CD14-positive monocyte (primary cell): ENCODE measurements around the gene KRTAP10-5. TPM values are rescaled to one million over a fixed set of nuclear protein-coding genes. Genes with fewer than 3 reads are reported as not detected.
A peak's percentile ranks its signal among the peaks of the same experiment; 100 is the strongest.
"Not testable (repeated sequence)": the region's sequence is repeated elsewhere in the genome, so short reads cannot be mapped to it uniquely, and the experiment has no call there.

Experiments
- DNase-seq, 3 donors: peaks; one replicate each; pipeline ENCODE4 v3.0.0-alpha.2; 2011 to 2022
- H2AFZ ChIP-seq: 2 replicates; pipeline ENCODE4 v1.6.0; 2012; ENCODE audit warnings: mild to moderate bottlenecking, low read depth, low read length, inconsistent platforms; ENCODE audit not compliant: insufficient read depth, poor library complexity, severe bottlenecking
- H3K27ac ChIP-seq, 2 donors: 1 replicate in 1 of 2; 2 replicates in 1 of 2; pipeline ENCODE4 v1.5.1; 2012 to 2013; ENCODE audit warnings: low read length in 2 of 2, control low read depth in 1 of 2, inconsistent platforms in 1 of 2, low read depth in 1 of 2, mild to moderate bottlenecking in 1 of 2
- H3K27me3 ChIP-seq, 2 donors: one replicate each; pipeline versions ENCODE4 v1.6.0 to v1.6.1; 2011 to 2013; ENCODE audit warnings: low read length in 2 of 2; ENCODE audit not compliant: control insufficient read depth in 2 of 2, insufficient read depth in 2 of 2
- H3K36me3 ChIP-seq, 2 donors: replicated peaks in 1 of 2; 1 replicate in 1 of 2; 2 replicates in 1 of 2; pipeline versions ENCODE4 v1.5.1 to v1.6.1; 2012 to 2013; ENCODE audit warnings: low read length in 2 of 2, control low read depth in 1 of 2, inconsistent platforms in 1 of 2, mild to moderate bottlenecking in 1 of 2; ENCODE audit not compliant: insufficient read depth in 2 of 2, control insufficient read depth in 1 of 2
- H3K4me1 ChIP-seq, 2 donors: 1 replicate in 1 of 2; 2 replicates in 1 of 2; pipeline versions ENCODE4 v1.5.1 to v1.6.1; 2012 to 2013; ENCODE audit warnings: low read length in 2 of 2, control low read depth in 1 of 2, inconsistent platforms in 1 of 2, mild to moderate bottlenecking in 1 of 2, moderate library complexity in 1 of 2; ENCODE audit not compliant: insufficient read depth in 2 of 2, control insufficient read depth in 1 of 2
- H3K4me2 ChIP-seq: replicated peaks from 2 replicates; pipeline ENCODE3; 2012; ENCODE audit warnings: low read length, moderate library complexity, mild to moderate bottlenecking; ENCODE audit not compliant: poor library complexity, severe bottlenecking; ENCODE audit errors: extremely low read depth
- H3K4me3 ChIP-seq, 3 experiments: fragments of 200-600 bp in 1 of 3; sonication (generic) in 1 of 3; replicated peaks in 1 of 3; 1 replicate in 2 of 3; 2 replicates in 1 of 3; pipeline ENCODE4 v1.5.1; 2011 to 2013; ENCODE audit warnings: low read length in 3 of 3, mild to moderate bottlenecking in 3 of 3, control low read depth in 2 of 3, low read depth in 2 of 3, inconsistent platforms in 1 of 3, moderate library complexity in 1 of 3
- H3K79me2 ChIP-seq: 2 replicates; pipeline ENCODE4 v1.6.0; 2012; ENCODE audit warnings: mild to moderate bottlenecking, control low read depth, inconsistent platforms, low read length, moderate library complexity; ENCODE audit not compliant: insufficient read depth
- H3K9ac ChIP-seq: 2 replicates; pipeline ENCODE4 v1.6.0; 2017; ENCODE audit warnings: low read length, mild to moderate bottlenecking; ENCODE audit not compliant: insufficient read depth, poor library complexity, severe bottlenecking
- H3K9me3 ChIP-seq, 2 donors: replicated peaks in 1 of 2; 1 replicate in 1 of 2; 2 replicates in 1 of 2; pipeline versions ENCODE4 v1.5.1 to v1.6.1; 2012 to 2013; ENCODE audit warnings: low read length in 2 of 2, control low read depth in 1 of 2; ENCODE audit not compliant: control insufficient read depth in 1 of 2, insufficient read depth in 1 of 2
- H4K20me1 ChIP-seq: 2 replicates; pipeline ENCODE4 v1.6.0; 2012; ENCODE audit warnings: mild to moderate bottlenecking, low read length, control low read depth, moderate library complexity; ENCODE audit not compliant: insufficient read depth
- H3K27ac Mint-ChIP-seq, 7 donors: one replicate each; pipeline ENCODE4 v1.8.0; 2020; ENCODE audit warnings: mild to moderate bottlenecking in 7 of 7, mixed read lengths in 7 of 7, moderate library complexity in 6 of 7, inconsistent platforms in 2 of 7
- H3K27me3 Mint-ChIP-seq, 3 donors: one replicate each; pipeline ENCODE4 v1.8.0; 2021 to 2022; ENCODE audit warnings: low read depth in 3 of 3, mild to moderate bottlenecking in 3 of 3, mixed read lengths in 3 of 3, moderate library complexity in 3 of 3, inconsistent platforms in 1 of 3
- H3K36me3 Mint-ChIP-seq, 2 donors: one replicate each; pipeline ENCODE4 v1.8.0; 2020; ENCODE audit warnings: mixed read lengths in 2 of 2, inconsistent platforms in 1 of 2, mild to moderate bottlenecking in 1 of 2
- H3K4me1 Mint-ChIP-seq: one replicate; pipeline ENCODE4 v1.8.0; 2020; ENCODE audit warnings: mild to moderate bottlenecking, mixed read lengths
- H3K4me3 Mint-ChIP-seq, 2 donors: one replicate each; pipeline ENCODE4 v1.8.0; 2020; ENCODE audit warnings: mild to moderate bottlenecking in 2 of 2, mixed read lengths in 2 of 2, moderate library complexity in 1 of 2
- H3K9me3 Mint-ChIP-seq, 7 donors: one replicate each; pipeline ENCODE4 v1.8.0; 2020 to 2022; ENCODE audit warnings: mixed read lengths in 7 of 7, mild to moderate bottlenecking in 6 of 7, moderate library complexity in 6 of 7, inconsistent platforms in 2 of 7
- WGBS: methylation state at CpG from one replicate; pipeline ENCODE4 v1.1.5; 2013; ENCODE audit warnings: missing lambda C conversion rate; ENCODE audit not compliant: insufficient coverage; 5-methylcytosine and 5-hydroxymethylcytosine counted together
- intact Hi-C, 2 donors: fragments of 100-400 bp; cut with micrococcal nuclease; formaldehyde crosslinking; loops; one replicate each; pipeline versions ENCODE4 v1.15.0 to v1.15.1; 2023
- polyA plus RNA-seq, 3 donors: library from polyadenylated mRNA; depleted of rRNA in 1 of 3; unstranded in 2 of 3; stranded (reverse) in 1 of 3; fragments of 300-500 nt in 2 of 3; fragments of >200 nt in 1 of 3; fragmentation: Illumina TruSeq in 2 of 3; gene quantifications; 1 replicate in 2 of 3; 2 replicates in 1 of 3; pipeline ENCODE4 v1.2.3, GENCODE V29; 2012 to 2021
- TF ChIP-seq, protein P1 (sequence below): fragments of 200-600 bp; IDR thresholded peaks from one replicate; pipeline ENCODE4 v1.8.0; 2022; ENCODE audit warnings: antibody characterized with exemption, mild to moderate bottlenecking

The KRTAP10-5 gene
- polyA plus RNA-seq, 3 donors: not detected

- H3K9me3 ChIP-seq: peaks cover 11 to 13% of the 10 kb centered on the region in 2 donors
- intact Hi-C loops: no loop called here
- H3K36me3 Mint-ChIP-seq: no peaks in the 10 kb centered on the region
- H3K4me3 Mint-ChIP-seq: no peak overlapping the region
- TF ChIP-seq, protein P1, sequence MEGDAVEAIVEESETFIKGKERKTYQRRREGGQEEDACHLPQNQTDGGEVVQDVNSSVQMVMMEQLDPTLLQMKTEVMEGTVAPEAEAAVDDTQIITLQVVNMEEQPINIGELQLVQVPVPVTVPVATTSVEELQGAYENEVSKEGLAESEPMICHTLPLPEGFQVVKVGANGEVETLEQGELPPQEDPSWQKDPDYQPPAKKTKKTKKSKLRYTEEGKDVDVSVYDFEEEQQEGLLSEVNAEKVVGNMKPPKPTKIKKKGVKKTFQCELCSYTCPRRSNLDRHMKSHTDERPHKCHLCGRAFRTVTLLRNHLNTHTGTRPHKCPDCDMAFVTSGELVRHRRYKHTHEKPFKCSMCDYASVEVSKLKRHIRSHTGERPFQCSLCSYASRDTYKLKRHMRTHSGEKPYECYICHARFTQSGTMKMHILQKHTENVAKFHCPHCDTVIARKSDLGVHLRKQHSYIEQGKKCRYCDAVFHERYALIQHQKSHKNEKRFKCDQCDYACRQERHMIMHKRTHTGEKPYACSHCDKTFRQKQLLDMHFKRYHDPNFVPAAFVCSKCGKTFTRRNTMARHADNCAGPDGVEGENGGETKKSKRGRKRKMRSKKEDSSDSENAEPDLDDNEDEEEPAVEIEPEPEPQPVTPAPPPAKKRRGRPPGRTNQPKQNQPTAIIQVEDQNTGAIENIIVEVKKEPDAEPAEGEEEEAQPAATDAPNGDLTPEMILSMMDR: no peak
- H3K79me2 ChIP-seq: no peaks in the 10 kb centered on the region
- peaks cover 14 to 22% (median 17%) of the 10 kb centered on the region in 7 donors for H3K9me3 Mint-ChIP-seq
- no peak overlapping the region for H3K27ac ChIP-seq
- no peak overlapping the region for H3K4me2 ChIP-seq
- 78% methylated on average over 10 of the region's 10 CpGs for WGBS
- H4K20me1 ChIP-seq: no peaks in the 10 kb centered on the region
- peak overlapping the region in 1 of 7 donors; percentile 55 for H3K27ac Mint-ChIP-seq
- H3K4me3 ChIP-seq: no peak overlapping the region
- DNase-seq: no peak
- peaks cover 25 to 51% (median 29%) of the 10 kb centered on the region in 3 donors for H3K27me3 Mint-ChIP-seq
- no peaks in the 10 kb centered on the region for H3K36me3 ChIP-seq
- H3K4me1 ChIP-seq: no peaks in the 10 kb centered on the region
- no peak overlapping the region for H3K9ac ChIP-seq
- no peaks in the 10 kb centered on the region for H3K4me1 Mint-ChIP-seq
- H3K27me3 ChIP-seq: peaks cover 2 to 16% of the 10 kb centered on the region in 2 donors
- H2AFZ ChIP-seq: no peak overlapping the region
Observed at GRCh38 chr21:44550807-44551206, 29.6 kb downstream of the KRTAP10-5 start.

GRCh38 chr21:44550285-44550684 lies 30.1 kb downstream of the KRTAP10-5 start:
- H3K4me3 Mint-ChIP-seq, H3K4me1 ChIP-seq: not testable (repeated sequence)
- peaks cover 25 to 53% (median 31%) of the 10 kb centered on the region in 3 donors for H3K27me3 Mint-ChIP-seq

More at GRCh38 chr21:44550285-44550684, 30.1 kb downstream of the KRTAP10-5 start:
- H3K36me3 ChIP-seq, H3K4me1 Mint-ChIP-seq, DNase-seq, H3K9ac ChIP-seq, H3K36me3 Mint-ChIP-seq, H2AFZ ChIP-seq, H4K20me1 ChIP-seq, H3K79me2 ChIP-seq, H3K4me2 ChIP-seq, intact Hi-C loops, H3K27ac ChIP-seq, H3K27ac Mint-ChIP-seq, H3K4me3 ChIP-seq: not testable (repeated sequence)
- H3K9me3 Mint-ChIP-seq: peaks cover 14 to 25% (median 19%) of the 10 kb centered on the region in 7 donors
- 47% methylated on average over 9 of the region's 17 CpGs for WGBS
- H3K9me3 ChIP-seq: peaks cover 11 to 13% of the 10 kb centered on the region in 2 donors
- peaks cover 2 to 16% of the 10 kb centered on the region in 2 donors for H3K27me3 ChIP-seq
